GM23248 (cell line): Measurements from ENCODE around the gene CDK4.

Source experiments
- EZH2 ChIP-seq: fragments of 200-600 bp; sonication (generic); IDR thresholded peaks from 2 replicates; pipeline ENCODE4 v1.6.1; 2018; ENCODE audit warnings: antibody characterized with exemption, mild to moderate bottlenecking; ENCODE audit not compliant: insufficient read depth, poor library complexity, severe bottlenecking
- EZH2phosphoT487 ChIP-seq: fragments of 200-600 bp; sonication (generic); IDR thresholded peaks from 2 replicates; pipeline ENCODE4 v1.6.1; 2018; ENCODE audit warnings: antibody characterized with exemption, moderate library complexity, mild to moderate bottlenecking, low read depth; ENCODE audit not compliant: insufficient read depth

DNA sequence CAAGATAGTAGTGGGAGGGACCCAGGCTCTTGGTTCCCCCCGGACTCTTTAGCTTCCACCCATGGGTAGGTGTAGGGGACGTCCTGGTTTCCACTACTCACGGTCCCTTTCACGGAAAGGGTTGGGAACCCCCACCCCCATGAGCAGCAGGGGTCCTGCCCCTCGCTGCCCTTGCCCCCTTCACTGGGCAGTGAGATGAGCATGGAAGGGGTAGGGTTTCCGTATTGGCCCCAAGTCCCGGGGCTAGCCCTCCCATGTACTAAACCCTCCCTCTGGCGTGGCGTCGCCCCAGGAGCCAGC lies 26.3 kb downstream of the CDK4 start:
- TF ChIP-seq EZH2phosphoT487: no peak
- TF ChIP-seq EZH2: no peak
